DMS53 treated with DMSO at 0.1 percent for 48 hours (cell line): Measurements from ENCODE around the gene RGS16.

Experiments used
- DNase-seq: peaks from one replicate; lab custom pipeline; 2025; ENCODE audit not compliant: unreplicated experiment; lab: John Stamatoyannopoulos, UW

The RGS16 gene

GRCh38 chr1:182584746-182585145 lies 19.4 kb downstream of the RGS16 start:
- no peak for DNase-seq

- peak; percentile 65 for DNase-seq
These were observed 23.5 kb downstream of the RGS16 start for GRCh38 chr1:182580736-182581135.

- no peak for DNase-seq
These were observed 28.5 kb downstream of the RGS16 start for GRCh38 chr1:182575540-182576149.

GRCh38 chr1:182574156-182574555 lies 30.0 kb downstream of the RGS16 start:
- DNase-seq, result no peak

- DNase-seq, result peak; percentile 28
These were observed 33.6 kb downstream of the RGS16 start for GRCh38 chr1:182570611-182570970.

GRCh38 chr1:182569939-182570610 lies 34.1 kb downstream of the RGS16 start:
- DNase-seq, result no peak

- no peak for DNase-seq
These were observed 35.4 kb downstream of the RGS16 start for GRCh38 chr1:182568647-182569284.

GRCh38 chr1:182567629-182568028 lies 36.6 kb downstream of the RGS16 start:
- DNase-seq, result no peak

- no peak for DNase-seq
These were observed 38.7 kb downstream of the RGS16 start for GRCh38 chr1:182565537-182565936.

- no peak for DNase-seq
These were observed 39.7 kb downstream of the RGS16 start for GRCh38 chr1:182564406-182565004.

GRCh38 chr1:182563095-182563494 lies 41.1 kb downstream of the RGS16 start:
- DNase-seq, result no peak

GRCh38 chr1:182561456-182561855 lies 42.7 kb downstream of the RGS16 start:
- no peak for DNase-seq

- DNase-seq, result no peak
These were observed 43.7 kb downstream of the RGS16 start for GRCh38 chr1:182560392-182560984.

- peak; percentile 21 for DNase-seq
These were observed 47.9 kb downstream of the RGS16 start for GRCh38 chr1:182556279-182556678.

GRCh38 chr1:182555493-182555892 lies 48.7 kb downstream of the RGS16 start:
- no peak for DNase-seq

GRCh38 chr1:182552527-182552926 lies 51.7 kb downstream of the RGS16 start:
- no peak for DNase-seq

- no peak for DNase-seq
These were observed 54.4 kb downstream of the RGS16 start for GRCh38 chr1:182549811-182550210.

- no peak for DNase-seq
These were observed 54.8 kb downstream of the RGS16 start for GRCh38 chr1:182549346-182549745.
